Upper lobe of left lung (tissue), 6 donors: ENCODE results near the gene MORN4. TPM values are rescaled to one million over a fixed set of nuclear protein-coding genes. Genes with fewer than 3 reads are reported as not detected.

Source experiments
- ATAC-seq, 2 donors: fragments of 200-7000 bp; cut with Tn5 transposase; one replicate each; pipeline ENCODE4 v1.9.1; 2022; ENCODE audit warnings: mild to moderate bottlenecking in 2 of 2, moderate library complexity in 2 of 2; ENCODE audit not compliant: low FRiP score in 2 of 2
- DNase-seq, 2 donors: peaks; one replicate each; pipeline ENCODE4 v3.0.0-alpha.2; 2019 to 2020
- H3K27ac ChIP-seq, 4 donors: fragments of 200-600 bp; sonication (generic); one replicate each; pipeline ENCODE4 v1.5.1; 2016 to 2019
- H3K27me3 ChIP-seq, 4 donors: fragments of 200-600 bp; sonication (generic); one replicate each; pipeline ENCODE4 v1.5.1; 2017 to 2019
- H3K36me3 ChIP-seq, 4 donors: fragments of 200-600 bp; sonication (generic); one replicate each; pipeline ENCODE4 v1.5.1; 2016 to 2019
- H3K4me1 ChIP-seq, 4 donors: fragments of 200-600 bp; sonication (generic); one replicate each; pipeline ENCODE4 v1.5.1; 2018 to 2019
- H3K4me3 ChIP-seq, 4 donors: fragments of 200-600 bp; sonication (generic); one replicate each; pipeline ENCODE4 v1.5.1; 2017 to 2019; ENCODE audit warnings: mild to moderate bottlenecking in 2 of 4, moderate library complexity in 1 of 4
- H3K9me3 ChIP-seq, 4 donors: fragments of 200-600 bp; sonication (generic); one replicate each; pipeline ENCODE4 v1.5.1; 2018 to 2019
- CTCF ChIP-seq, 6 experiments: fragments of 450-650 bp in 4 of 6; fragments of 200-600 bp in 2 of 6; sonication (generic) in 2 of 6; IDR thresholded peaks; one replicate each; pipeline ENCODE4 v1.5.1; 2016 to 2019; ENCODE audit warnings: antibody characterized with exemption in 6 of 6
- EP300 ChIP-seq, 4 donors: sonication (generic); formaldehyde crosslinking; IDR thresholded peaks; one replicate each; pipeline ENCODE4 v1.5.1; 2017; ENCODE audit warnings: antibody characterized with exemption in 4 of 4, control low read depth in 2 of 4
- POLR2A ChIP-seq, 4 donors: fragments of 450-650 bp; IDR thresholded peaks; one replicate each; pipeline ENCODE4 v1.5.1; 2016 to 2017; ENCODE audit warnings: antibody characterized with exemption in 4 of 4, mild to moderate bottlenecking in 2 of 4
- POLR2AphosphoS5 ChIP-seq, 2 donors: sonication (generic); formaldehyde crosslinking; IDR thresholded peaks; one replicate each; pipeline ENCODE4 v1.5.1; 2017; ENCODE audit warnings: antibody characterized with exemption in 2 of 2
- WGBS, 2 donors: methylation state at CpG; one replicate each; pipeline ENCODE4 v1.1.5; 2017 to 2018; 5-methylcytosine and 5-hydroxymethylcytosine counted together
- total RNA-seq, 6 donors: library from RNA; depleted of rRNA in 4 of 6; stranded (reverse); fragments of >200 nt in 4 of 6; gene quantifications; one replicate each; pipeline versions ENCODE4 v1.1.0 to v1.2.1, GENCODE V29; 2016 to 2021
- donor health status: DM: no; HTN: no; CAD: no; lungs with moderate emphysema.
- donor health status: DM: no; HTN: yes; CAD: no; lungs with severe emphysema.

Gene MORN4
- total RNA-seq: 1 to 10 TPM; 1.3 to 7.7 (median 3.2) TPM

GRCh38 chr10:97632949-97633884 lies at the start of gene MORN4:
TSS of gene MORN4 (minus strand) at chr10:97633500. CDS start at chr10:97619653, 13,847 bp downstream.
- 3 to 10% methylated on average over 32 to 58 of the region's 62 CpGs for WGBS, 2 donors
- H3K9me3 ChIP-seq: no peaks in the 10 kb centered on the region

GRCh38 chr10:97682042-97682441 lies 48.7 kb upstream of the MORN4 start:
- Histone ChIP-seq H3K27ac (no peak overlapping the region), H3K27me3 (no peaks in the 10 kb centered on the region), H3K4me3 (no peak overlapping the region), H3K4me1 (peaks cover 12 to 46% (median 38%) of the 10 kb centered on the region in 4 donors), H3K9me3 (no peaks in the 10 kb centered on the region), H3K36me3 (peaks cover 0 to 27% (median 19%) of the 10 kb centered on the region in 4 donors)
- TF ChIP-seq CTCF (IDR thresholded peaks at IDR 0.05): no peak
- ATAC-seq (no peak), DNase-seq (no peak)
- 89 to 91% methylated on average over 4 of the region's 4 CpGs for WGBS, 2 donors

More at GRCh38 chr10:97632949-97633884, at the start of gene MORN4:
- TF ChIP-seq POLR2AphosphoS5 (IDR thresholded peaks at IDR 0.05) (peak; percentile 59 to 67), POLR2A (IDR thresholded peaks at IDR 0.05) (peak in 1 of 4 donors; percentile 49), EP300 (IDR thresholded peaks at IDR 0.05) (no peak), CTCF (IDR thresholded peaks at IDR 0.05) (peak in 1 of 6 experiments; percentile 3)
- H3K4me1 ChIP-seq: peaks cover 5 to 12% (median 9%) of the 10 kb centered on the region in 4 donors
- H3K36me3 ChIP-seq: no peaks in the 10 kb centered on the region
- ATAC-seq (peak; percentile 98 to 100), DNase-seq (peak; percentile 94)
- H3K27me3 ChIP-seq: no peaks in the 10 kb centered on the region
- H3K27ac ChIP-seq: peak within 1 kb of the TSS; percentile 2 to 76 (median 63)
- peak within 1 kb of the TSS; percentile 71 to 95 (median 85) for H3K4me3 ChIP-seq

- TF ChIP-seq POLR2A (IDR thresholded peaks at IDR 0.05) (no peak), POLR2AphosphoS5 (IDR thresholded peaks at IDR 0.05) (no peak), CTCF (IDR thresholded peaks at IDR 0.05) (no peak), EP300 (IDR thresholded peaks at IDR 0.05) (no peak)
- H3K9me3 ChIP-seq: no peaks in the 10 kb centered on the region
- DNase-seq (peak in 1 of 2 donors; percentile 64), ATAC-seq (no peak)
- H3K4me1 ChIP-seq: peaks cover 3 to 24% (median 20%) of the 10 kb centered on the region in 4 donors
- H3K36me3 ChIP-seq: peaks cover 7 to 46% (median 33%) of the 10 kb centered on the region in 4 donors
- H3K27ac ChIP-seq: no peak overlapping the region
- 92 to 100% methylated on average over 4 to 16 of the region's 16 CpGs for WGBS, 2 donors
- H3K4me3 ChIP-seq: no peak overlapping the region
- H3K27me3 ChIP-seq: no peaks in the 10 kb centered on the region
Measured at GRCh38 chr10:97679594-97679993, 46.3 kb upstream of the MORN4 start.

GRCh38 chr10:97676770-97677581 lies 43.7 kb upstream of the MORN4 start:
- peaks cover 0 to 3% (median 0%) of the 10 kb centered on the region in 4 donors for H3K4me1 ChIP-seq
- no peak overlapping the region for H3K4me3 ChIP-seq
- WGBS, 2 donors: 89 to 92% methylated on average over 2 of the region's 2 CpGs
- DNase-seq (peak in 1 of 2 donors; percentile 61), ATAC-seq (peak; percentile 84)
- TF ChIP-seq POLR2AphosphoS5 (IDR thresholded peaks at IDR 0.05) (no peak), EP300 (IDR thresholded peaks at IDR 0.05) (no peak), POLR2A (IDR thresholded peaks at IDR 0.05) (peak in 1 of 4 donors; percentile 7), CTCF (IDR thresholded peaks at IDR 0.05) (peak; percentile 69 to 86 (median 76))
- no peaks in the 10 kb centered on the region for H3K27me3 ChIP-seq
- peaks cover 15 to 68% (median 48%) of the 10 kb centered on the region in 4 donors for H3K36me3 ChIP-seq
- H3K27ac ChIP-seq: peak overlapping the region in 1 of 4 donors; percentile 18
- H3K9me3 ChIP-seq: no peaks in the 10 kb centered on the region
